Spleen (tissue), 11 donors: ENCODE measurements around the gene YARS1. TPM values are rescaled to one million over a fixed set of nuclear protein-coding genes. Genes with fewer than 3 reads are reported as not detected.

Source experiments
- DNase-seq: peaks from one replicate; pipeline ENCODE4 v3.0.0-alpha.2; 2020
- H3K27ac ChIP-seq, 8 donors: fragments of 200-600 bp; sonication (generic) in 7 of 8; 1 replicate in 4 of 8; 2 replicates in 4 of 8; pipeline versions ENCODE4 v1.5.0 to v1.8.0; 2016 to 2021; ENCODE audit warnings: inconsistent platforms in 4 of 8, mild to moderate bottlenecking in 4 of 8, moderate library complexity in 1 of 8
- H3K27me3 ChIP-seq, 7 donors: fragments of 200-600 bp; sonication (generic) in 6 of 7; replicated peaks in 1 of 7; 1 replicate in 4 of 7; 2 replicates in 3 of 7; pipeline versions ENCODE4 v1.5.0 to v1.8.0; 2016 to 2021; ENCODE audit warnings: inconsistent platforms in 3 of 7, mild to moderate bottlenecking in 1 of 7
- H3K36me3 ChIP-seq, 6 donors: fragments of 200-600 bp; sonication (generic) in 5 of 6; 1 replicate in 4 of 6; 2 replicates in 2 of 6; pipeline versions ENCODE4 v1.5.0 to v1.8.0; 2016 to 2021; ENCODE audit warnings: inconsistent platforms in 2 of 6
- H3K4me1 ChIP-seq, 6 donors: fragments of 200-600 bp; sonication (generic) in 5 of 6; 1 replicate in 3 of 6; 2 replicates in 3 of 6; pipeline versions ENCODE4 v1.5.0 to v1.8.0; 2016 to 2021; ENCODE audit warnings: inconsistent platforms in 3 of 6
- H3K4me3 ChIP-seq, 8 donors: fragments of 200-600 bp; sonication (generic) in 7 of 8; 1 replicate in 4 of 8; 2 replicates in 4 of 8; pipeline versions ENCODE4 v1.5.0 to v1.8.0; 2016 to 2021; ENCODE audit warnings: inconsistent platforms in 4 of 8, mild to moderate bottlenecking in 4 of 8, moderate library complexity in 2 of 8
- H3K9me3 ChIP-seq, 8 donors: fragments of 200-600 bp; sonication (generic) in 7 of 8; 1 replicate in 4 of 8; 2 replicates in 4 of 8; pipeline versions ENCODE4 v1.5.0 to v1.8.0; 2016 to 2021; ENCODE audit warnings: inconsistent platforms in 4 of 8
- POLR2A ChIP-seq, 3 donors: fragments of 450-650 bp; IDR thresholded peaks; one replicate each; pipeline ENCODE4 v1.5.1; 2017; ENCODE audit warnings: antibody characterized with exemption in 3 of 3, mild to moderate bottlenecking in 1 of 3
- POLR2AphosphoS5 ChIP-seq, 3 donors: sonication (generic); formaldehyde crosslinking; IDR thresholded peaks; one replicate each; pipeline ENCODE4 v1.5.1; 2017; ENCODE audit warnings: antibody characterized with exemption in 3 of 3
- WGBS, 5 donors: extraction: QIAGEN DNeasy Blood & Tissue Kit in 3 of 5; methylation state at CpG; one replicate each; pipeline versions ENCODE4 v1.1.5 to v1.1.7; 2013 to 2018; 5-methylcytosine and 5-hydroxymethylcytosine counted together
- intact Hi-C: fragments of 100-400 bp; cut with DNase I; formaldehyde crosslinking; loops from one replicate; pipeline ENCODE4 v1.15.0; 2023; ENCODE audit warnings: low total_unique reads
- polyA plus RNA-seq, 3 donors: library from polyadenylated mRNA; stranded (reverse); fragments of 200-250 nt; gene quantifications; one replicate each; pipeline ENCODE4 v1.2.1, GENCODE V29; 2013
- total RNA-seq, 7 donors: library from RNA; depleted of rRNA in 3 of 7; stranded (reverse); fragments of >200 nt in 3 of 7; fragmentation: NEBNext Ultra II Directional in 4 of 7; extraction: Animal tissue kit (Norgen Biotek cat#: 25700) in 4 of 7; gene quantifications; one replicate each; pipeline versions ENCODE4 v1.1.0 to v1.2.1, GENCODE V29; 2016 to 2021
- TF ChIP-seq, protein P1 (sequence below), 11 experiments: fragments of 200-600 bp in 7 of 11; fragments of 450-650 bp in 4 of 11; sonication (generic) in 4 of 11; IDR thresholded peaks in 8 of 11; conservative IDR thresholded peaks in 3 of 11; 1 replicate in 7 of 11; 2 replicates in 4 of 11; pipeline versions ENCODE4 v1.4.0 to v1.8.0; 2016 to 2021; ENCODE audit warnings: antibody characterized with exemption in 11 of 11, inconsistent platforms in 4 of 11, mild to moderate bottlenecking in 1 of 11
- donor health status: healthy with polysubstance abuse.
- donor health status: DM: no; HTN: no; CAD: no; lungs with moderate emphysema.
- donor health status: DM: no; HTN: no; CAD: no.
- donor health status: Bipolar disorder and iron deficiency.
- donor health status: healthy.
- donor health status: DM: no; HTN: no; CAD: no.
- donor health status: DM: yes; HTN: yes; CAD: no.

YARS1 gene
- total and polyA plus RNA-seq, 10 donors = 25.7 to 112 (median 52.1) TPM

DNA sequence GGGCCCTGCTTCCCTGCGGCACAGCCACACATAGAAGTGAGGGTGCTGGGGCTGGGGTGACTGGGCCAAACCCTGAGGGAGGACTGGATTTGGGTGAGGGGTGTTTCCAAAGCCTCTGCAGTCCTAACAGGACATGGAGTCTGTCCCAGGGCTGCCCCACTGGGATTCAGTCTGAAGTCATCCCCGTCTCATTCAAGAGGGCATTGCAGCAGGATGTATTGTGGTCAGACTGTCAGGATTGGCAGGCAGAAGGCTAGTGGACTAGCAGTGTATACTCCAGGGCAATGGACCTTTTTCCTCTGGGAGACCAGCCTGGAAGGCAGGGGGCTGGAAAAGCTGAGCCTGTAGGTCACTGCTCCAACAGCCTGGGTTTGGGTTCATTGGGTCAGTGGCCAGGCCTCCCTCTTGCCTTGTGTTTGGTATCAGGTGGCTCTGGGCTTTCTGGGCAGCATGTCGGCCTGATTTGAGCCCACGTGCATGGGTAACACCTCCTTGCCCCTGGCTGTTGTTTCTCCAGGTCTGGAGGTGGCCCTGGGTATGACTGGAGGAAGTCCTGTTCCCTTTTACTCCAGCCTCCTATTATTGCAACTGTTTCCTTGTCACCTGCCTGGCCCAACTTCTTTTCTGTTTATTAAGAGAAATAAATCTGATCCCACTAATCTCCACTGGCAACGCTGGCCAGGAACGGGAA is 73.6 kb downstream of the YARS1 start:
- 56 to 79% (median 64%) methylated on average over 5 to 6 of the region's 6 CpGs for WGBS, 5 donors
- Histone ChIP-seq H3K36me3 (no peaks in the 10 kb centered on the region), H3K4me3 (no peak overlapping the region), H3K9me3 (no peaks in the 10 kb centered on the region), H3K4me1 (peaks cover 4 to 31% (median 19%) of the 10 kb centered on the region in 6 donors), H3K27me3 (peaks cover 0 to 36% (median 12%) of the 10 kb centered on the region in 7 donors), H3K27ac (peak overlapping the region in 1 of 8 donors; percentile 36)
- no peak for DNase-seq
- TF ChIP-seq POLR2AphosphoS5 (IDR thresholded peaks at IDR 0.05) (no peak), POLR2A (IDR thresholded peaks at IDR 0.05) (no peak)
- TF ChIP-seq, protein P1, sequence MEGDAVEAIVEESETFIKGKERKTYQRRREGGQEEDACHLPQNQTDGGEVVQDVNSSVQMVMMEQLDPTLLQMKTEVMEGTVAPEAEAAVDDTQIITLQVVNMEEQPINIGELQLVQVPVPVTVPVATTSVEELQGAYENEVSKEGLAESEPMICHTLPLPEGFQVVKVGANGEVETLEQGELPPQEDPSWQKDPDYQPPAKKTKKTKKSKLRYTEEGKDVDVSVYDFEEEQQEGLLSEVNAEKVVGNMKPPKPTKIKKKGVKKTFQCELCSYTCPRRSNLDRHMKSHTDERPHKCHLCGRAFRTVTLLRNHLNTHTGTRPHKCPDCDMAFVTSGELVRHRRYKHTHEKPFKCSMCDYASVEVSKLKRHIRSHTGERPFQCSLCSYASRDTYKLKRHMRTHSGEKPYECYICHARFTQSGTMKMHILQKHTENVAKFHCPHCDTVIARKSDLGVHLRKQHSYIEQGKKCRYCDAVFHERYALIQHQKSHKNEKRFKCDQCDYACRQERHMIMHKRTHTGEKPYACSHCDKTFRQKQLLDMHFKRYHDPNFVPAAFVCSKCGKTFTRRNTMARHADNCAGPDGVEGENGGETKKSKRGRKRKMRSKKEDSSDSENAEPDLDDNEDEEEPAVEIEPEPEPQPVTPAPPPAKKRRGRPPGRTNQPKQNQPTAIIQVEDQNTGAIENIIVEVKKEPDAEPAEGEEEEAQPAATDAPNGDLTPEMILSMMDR (IDR thresholded peaks at IDR 0.05 in 8 of 11, conservative IDR thresholded peaks at IDR 0.05 in 3 of 11) = no peak
- intact Hi-C loops = no loop called here

DNA sequence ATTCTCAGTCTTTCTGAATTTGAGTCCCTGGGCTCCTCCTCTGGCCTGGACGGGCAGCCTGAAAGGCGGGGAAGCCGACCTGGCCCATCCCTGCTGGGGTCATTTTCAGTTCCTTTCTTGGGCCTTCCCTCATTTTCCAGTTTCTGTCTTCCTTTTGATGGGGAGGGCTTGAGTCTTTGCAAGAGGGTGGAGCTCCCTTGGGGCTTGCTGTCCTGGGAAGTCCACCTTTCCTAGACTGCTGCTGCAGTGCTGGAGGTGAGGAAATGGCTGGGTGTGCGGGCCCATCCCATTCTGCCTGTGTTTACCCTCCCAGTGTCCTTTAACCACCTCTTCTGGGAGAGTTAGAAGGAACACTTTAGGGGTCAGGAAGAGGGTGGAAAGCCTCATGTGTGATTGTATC is 74.2 kb downstream of the YARS1 start:
- WGBS, 5 donors = 66 to 93% (median 70%) methylated on average over 4 of the region's 4 CpGs
- DNase-seq = no peak
- no peaks in the 10 kb centered on the region for H3K36me3 ChIP-seq
- H3K27me3 ChIP-seq = peaks cover 0 to 36% (median 12%) of the 10 kb centered on the region in 7 donors
- intact Hi-C loops = no loop called here
- TF ChIP-seq POLR2AphosphoS5 (IDR thresholded peaks at IDR 0.05) (no peak), POLR2A (IDR thresholded peaks at IDR 0.05) (no peak)
- TF ChIP-seq, protein P1 (IDR thresholded peaks at IDR 0.05 in 8 of 11, conservative IDR thresholded peaks at IDR 0.05 in 3 of 11) = no peak
- H3K9me3 ChIP-seq = no peaks in the 10 kb centered on the region
- H3K27ac ChIP-seq = peak overlapping the region in 1 of 8 donors; percentile 36
- H3K4me3 ChIP-seq = peak overlapping the region in 2 of 8 donors; percentile 55 to 73
- H3K4me1 ChIP-seq = peaks cover 4 to 31% (median 19%) of the 10 kb centered on the region in 6 donors

DNA sequence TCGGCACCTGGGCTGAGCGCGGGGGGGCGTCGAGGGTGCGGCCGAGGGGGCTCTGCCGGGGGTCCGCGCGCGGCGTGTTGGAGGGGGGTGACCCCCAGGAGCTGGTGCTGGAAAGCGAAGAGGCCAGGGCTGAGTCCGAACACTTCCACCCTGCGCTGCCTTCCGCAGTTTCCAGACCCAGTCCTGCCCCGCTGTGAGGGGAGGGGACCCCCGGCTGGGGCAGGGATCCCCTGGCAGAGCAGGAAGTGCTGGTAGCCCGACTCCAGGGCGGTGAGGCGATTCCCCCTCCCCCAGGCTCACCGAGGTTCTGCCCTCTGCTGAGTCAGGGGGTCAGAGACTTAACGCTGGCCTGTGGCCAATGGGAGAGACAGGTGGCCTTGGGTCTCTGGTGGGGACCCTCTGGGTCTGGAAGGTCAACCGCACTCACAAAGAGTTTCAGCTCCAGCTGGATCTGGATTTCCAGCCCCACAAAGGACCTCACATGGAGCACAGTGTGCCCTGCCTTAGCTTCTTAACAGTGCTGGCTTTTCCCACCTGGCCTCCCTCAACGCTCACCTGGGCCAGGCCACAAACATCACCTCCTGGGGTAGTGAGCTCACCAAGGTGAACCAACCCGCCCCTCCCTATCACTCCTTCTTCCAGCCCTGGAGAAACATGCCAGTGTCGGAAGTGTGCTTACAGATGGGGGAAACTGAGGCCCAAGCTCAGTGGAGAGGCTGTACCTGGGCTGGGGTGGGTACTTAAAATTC is 74.8 kb downstream of the YARS1 start:
- Histone ChIP-seq H3K4me1 (peaks cover 4 to 31% (median 19%) of the 10 kb centered on the region in 6 donors), H3K4me3 (peak overlapping the region; percentile 28 to 73 (median 42)), H3K27me3 (peaks cover 0 to 36% (median 12%) of the 10 kb centered on the region in 7 donors), H3K9me3 (no peaks in the 10 kb centered on the region), H3K36me3 (no peaks in the 10 kb centered on the region), H3K27ac (peak overlapping the region in 2 of 8 donors; percentile 16 to 36)
- TF ChIP-seq, protein P1 (IDR thresholded peaks at IDR 0.05 in 8 of 11, conservative IDR thresholded peaks at IDR 0.05 in 3 of 11) = no peak
- no peak for TF ChIP-seq POLR2A (IDR thresholded peaks at IDR 0.05)
- no peak for TF ChIP-seq POLR2AphosphoS5 (IDR thresholded peaks at IDR 0.05)
- intact Hi-C loops = no loop called here
- DNase-seq = no peak
- WGBS, 5 donors = 17 to 54% (median 18%) methylated on average over 6 to 28 of the region's 28 CpGs
